Brain microvascular endothelial cell (primary cell): ENCODE data around the gene TMEM170A.

Experiments used
- DNase-seq: peaks from one replicate; pipeline ENCODE4 v3.0.0-alpha.2; 2020
- H3K27ac ChIP-seq: fragments of 250-450 bp; sonication (Bioruptor Pico); 2 replicates; pipeline ENCODE4 v1.5.1; 2020; ENCODE audit warnings: mild to moderate bottlenecking, moderate library complexity
- H3K27me3 ChIP-seq: fragments of 250-450 bp; sonication (Bioruptor Pico); replicated peaks from 2 replicates; pipeline ENCODE4 v1.5.1; 2020; ENCODE audit warnings: mild to moderate bottlenecking
- H3K36me3 ChIP-seq: fragments of 250-450 bp; sonication (Bioruptor Pico); replicated peaks from 2 replicates; pipeline ENCODE4 v1.5.1; 2020; ENCODE audit warnings: mild to moderate bottlenecking
- H3K4me3 ChIP-seq: 2 replicates; pipeline ENCODE4 v1.5.1; 2011; ENCODE audit warnings: low read depth, mild to moderate bottlenecking, control low read depth, low read length, moderate library complexity
- CTCF ChIP-seq: IDR thresholded peaks from 2 replicates; pipeline ENCODE4 v1.5.1; 2011; ENCODE audit warnings: low read depth, mild to moderate bottlenecking, moderate library complexity, low read length, control low read depth, inconsistent platforms; ENCODE audit errors: missing control alignments
- in situ Hi-C: cut with HindIII; loops from 2 replicates; pipeline ENCODE4 v1.10.0; 2017; ENCODE audit warnings: low sequenced_read_pairs, low pct_ligation_motif_present

TMEM170A gene

GRCh38 chr16:75477680-75478473 lies 13.4 kb upstream of the TMEM170A start:
- Histone ChIP-seq H3K36me3 (no peaks in the 10 kb centered on the region), H3K27me3 (no peaks in the 10 kb centered on the region), H3K27ac (no peak overlapping the region), H3K4me3 (no peak overlapping the region)
- in situ Hi-C loops: no loop called here
- no peak for TF ChIP-seq CTCF
- no peak for DNase-seq

GRCh38 chr16:75476817-75477216 lies 12.3 kb upstream of the TMEM170A start:
- in situ Hi-C loops: no loop called here
- no peak for TF ChIP-seq CTCF
- no peak for DNase-seq
- H3K27ac ChIP-seq: no peak overlapping the region
- no peaks in the 10 kb centered on the region for H3K27me3 ChIP-seq
- no peaks in the 10 kb centered on the region for H3K36me3 ChIP-seq
- no peak overlapping the region for H3K4me3 ChIP-seq

- DNase-seq: no peak
- Histone ChIP-seq H3K4me3 (no peak overlapping the region), H3K36me3 (no peaks in the 10 kb centered on the region), H3K27ac (no peak overlapping the region), H3K27me3 (no peaks in the 10 kb centered on the region)
- no peak for TF ChIP-seq CTCF
- in situ Hi-C loops: no loop called here
Observed at GRCh38 chr16:75475420-75475847, 10.9 kb upstream of the TMEM170A start.

GRCh38 chr16:75472908-75473877 lies 8.7 kb upstream of the TMEM170A start:
- TF ChIP-seq CTCF: no peak
- Histone ChIP-seq H3K4me3 (no peak overlapping the region), H3K27ac (no peak overlapping the region), H3K36me3 (no peaks in the 10 kb centered on the region), H3K27me3 (no peaks in the 10 kb centered on the region)
- no peak for DNase-seq
- in situ Hi-C loops: no loop called here

- Histone ChIP-seq H3K27ac (no peak overlapping the region), H3K27me3 (no peaks in the 10 kb centered on the region), H3K36me3 (no peaks in the 10 kb centered on the region), H3K4me3 (no peak overlapping the region)
- DNase-seq: peak; percentile 63
- in situ Hi-C loops: no loop called here
- TF ChIP-seq CTCF: peak; percentile 86
Observed at GRCh38 chr16:75471723-75472633, 7.5 kb upstream of the TMEM170A start.
